HT-29 (cell line): Measurements from ENCODE around the gene FABP1. TPM values are rescaled to one million over a fixed set of nuclear protein-coding genes. Genes with fewer than 3 reads are reported as not detected.

Experiments
- DNase-seq: peaks from one replicate; pipeline ENCODE4 v3.0.0-alpha.2; 2015; ENCODE audit warnings: low spot score
- total RNA-seq: library from RNA; depleted of rRNA; stranded (reverse); fragments of >200 nt; shearing (Covaris generic); gene quantifications from 2 replicates; pipeline ENCODE4 v1.2.3, GENCODE V29; 2014; rRNA removed

FABP1 gene
- total RNA-seq: 0.21 TPM in 1 of 2 replicates, not detected in the other

GRCh38 chr2:88127888-88128653 lies at the start of gene FABP1:
TSS of gene FABP1 (minus strand) at chr2:88128062. CDS start at chr2:88128017, 45 bp downstream.
- DNase-seq: no peak

GRCh38 chr2:88177556-88177955 lies 49.7 kb upstream of the FABP1 start:
- DNase-seq: no peak

- no peak for DNase-seq
Observed at GRCh38 chr2:88176352-88176984, 48.6 kb upstream of the FABP1 start.

- no peak for DNase-seq
Observed at GRCh38 chr2:88172882-88173281, 45.0 kb upstream of the FABP1 start.

GRCh38 chr2:88171966-88172365 lies 44.1 kb upstream of the FABP1 start:
- DNase-seq: no peak

- no peak for DNase-seq
Observed at GRCh38 chr2:88170472-88170892, 42.6 kb upstream of the FABP1 start.

GRCh38 chr2:88168386-88168785 lies 40.5 kb upstream of the FABP1 start:
- no peak for DNase-seq

GRCh38 chr2:88167740-88168139 lies 39.9 kb upstream of the FABP1 start:
- no peak for DNase-seq

- no peak for DNase-seq
Observed at GRCh38 chr2:88165332-88166003, 37.6 kb upstream of the FABP1 start.

GRCh38 chr2:88161446-88162244 lies 33.8 kb upstream of the FABP1 start:
- no peak for DNase-seq

- DNase-seq: no peak
Observed at GRCh38 chr2:88160517-88160916, 32.7 kb upstream of the FABP1 start.

- DNase-seq: peak; percentile 92
Observed at GRCh38 chr2:88159955-88160415, 32.1 kb upstream of the FABP1 start.

- DNase-seq: no peak
Observed at GRCh38 chr2:88159481-88159880, 31.6 kb upstream of the FABP1 start.

- no peak for DNase-seq
Observed at GRCh38 chr2:88148929-88149438, 21.1 kb upstream of the FABP1 start.

GRCh38 chr2:88147145-88147544 lies 19.3 kb upstream of the FABP1 start:
- DNase-seq: no peak

- DNase-seq: no peak
Observed at GRCh38 chr2:88146590-88146989, 18.7 kb upstream of the FABP1 start.

- DNase-seq: peak; percentile 29
Observed at GRCh38 chr2:88144914-88145497, 17.1 kb upstream of the FABP1 start.

GRCh38 chr2:88144271-88144670 lies 16.4 kb upstream of the FABP1 start:
- DNase-seq: no peak

- DNase-seq: no peak
Observed at GRCh38 chr2:88141952-88142351, 14.1 kb upstream of the FABP1 start.

GRCh38 chr2:88139804-88140203 lies 11.9 kb upstream of the FABP1 start:
- no peak for DNase-seq

- DNase-seq: no peak
Observed at GRCh38 chr2:88139203-88139702, 11.4 kb upstream of the FABP1 start.
